Mesendoderm (in vitro differentiated cells): ENCODE results near the gene CRACDL.
"Not testable (repeated sequence)": the region's sequence is repeated elsewhere in the genome, so short reads cannot be mapped to it uniquely, and the experiment has no call there.

Experiments
- DNase-seq: peaks from one replicate; pipeline ENCODE4 v3.0.0; 2013
- H2AK5ac ChIP-seq: 2 replicates; pipeline ENCODE4 v1.6.1; 2013; ENCODE audit warnings: low read length, inconsistent platforms
- H2BK120ac ChIP-seq: 2 replicates; pipeline ENCODE4 v1.6.1; 2013; ENCODE audit warnings: low read depth, mild to moderate bottlenecking, low read length, moderate library complexity, mixed read lengths
- H2BK15ac ChIP-seq: replicated peaks from 2 replicates; pipeline ENCODE4 v1.6.1; 2013; ENCODE audit warnings: low read depth, mild to moderate bottlenecking, moderate library complexity
- H2BK5ac ChIP-seq: 2 replicates; pipeline ENCODE4 v1.6.1; 2013; ENCODE audit warnings: low read length, inconsistent platforms
- H3K18ac ChIP-seq: 2 replicates; pipeline ENCODE4 v1.6.1; 2013; ENCODE audit warnings: mild to moderate bottlenecking, low read length, mixed read lengths
- H3K23ac ChIP-seq: one replicate; pipeline ENCODE4 v1.6.1; 2013; ENCODE audit warnings: low read length
- H3K27ac ChIP-seq: 2 replicates; pipeline ENCODE4 v1.5.1; 2013; ENCODE audit warnings: low read depth, mild to moderate bottlenecking, inconsistent platforms, low read length, moderate library complexity
- H3K27me3 ChIP-seq: 2 replicates; pipeline ENCODE4 v1.6.1; 2013; ENCODE audit warnings: low read length, control low read depth, mild to moderate bottlenecking, inconsistent platforms; ENCODE audit not compliant: insufficient read depth, poor library complexity
- H3K36me3 ChIP-seq: 2 replicates; pipeline ENCODE4 v1.6.1; 2013; ENCODE audit warnings: low read length, inconsistent platforms; ENCODE audit not compliant: control insufficient read depth, insufficient read depth
- H3K4ac ChIP-seq: one replicate; pipeline ENCODE4 v1.6.1; 2013; ENCODE audit warnings: low read depth, mild to moderate bottlenecking, low read length, moderate library complexity
- H3K4me1 ChIP-seq: 2 replicates; pipeline ENCODE4 v1.6.1; 2013; ENCODE audit warnings: low read depth, low read length, inconsistent platforms; ENCODE audit not compliant: control insufficient read depth
- H3K4me2 ChIP-seq: 2 replicates; pipeline ENCODE4 v1.6.1; 2013; ENCODE audit warnings: low read length
- H3K4me3 ChIP-seq: 2 replicates; pipeline ENCODE4 v1.5.1; 2013; ENCODE audit warnings: mild to moderate bottlenecking, low read length
- H3K56ac ChIP-seq: one replicate; pipeline ENCODE4 v1.6.1; 2013; ENCODE audit warnings: low read length
- H3K79me1 ChIP-seq: 2 replicates; pipeline ENCODE4 v1.6.1; 2013; ENCODE audit warnings: low read length, inconsistent platforms
- H3K79me2 ChIP-seq: 2 replicates; pipeline ENCODE4 v1.6.1; 2013; ENCODE audit warnings: mild to moderate bottlenecking, low read length; ENCODE audit not compliant: control insufficient read depth, insufficient read depth
- H3K9ac ChIP-seq: 2 replicates; pipeline ENCODE4 v1.6.1; 2013; ENCODE audit warnings: low read length, inconsistent platforms
- H4K5ac ChIP-seq: one replicate; pipeline ENCODE4 v1.6.1; 2013; ENCODE audit warnings: low read length
- H4K8ac ChIP-seq: one replicate; pipeline ENCODE4 v1.6.1; 2013; ENCODE audit warnings: low read depth, mild to moderate bottlenecking, control low read depth, low read length, moderate library complexity
- WGBS: extraction: QIAGEN DNeasy Blood & Tissue Kit; methylation state at CpG from one replicate; pipeline ENCODE4 v1.1.7; 2013; ENCODE audit warnings: low lambda C conversion rate, missing lambda C conversion rate; ENCODE audit not compliant: insufficient coverage; ENCODE audit errors: extremely low coverage; 5-methylcytosine and 5-hydroxymethylcytosine counted together

Gene CRACDL

GRCh38 chr2:98900721-98901120, 35.3 kb downstream of the CRACDL start:
- Histone ChIP-seq H3K36me3 (no peaks in the 10 kb centered on the region), H3K4me3 (no peak overlapping the region), H2BK5ac (no peak overlapping the region), H3K4me2 (no peak overlapping the region), H3K79me1 (no peaks in the 10 kb centered on the region), H3K4ac (no peak overlapping the region), H3K9ac (no peak overlapping the region), H2BK15ac (no peak overlapping the region), H4K8ac (no peak overlapping the region), H3K27ac (no peak overlapping the region), H3K56ac (no peak overlapping the region), H3K18ac (no peak overlapping the region), H2BK120ac (no peak overlapping the region), H3K23ac (no peak overlapping the region), H2AK5ac (no peak overlapping the region), H3K4me1 (no peaks in the 10 kb centered on the region), H3K27me3 (no peaks in the 10 kb centered on the region), H4K5ac (no peak overlapping the region), H3K79me2 (no peaks in the 10 kb centered on the region)
- no peak for DNase-seq
- WGBS = no CpG with 5 or more reads among the region's 8 CpGs

- H2BK15ac ChIP-seq, H2BK5ac ChIP-seq, H3K4me3 ChIP-seq, H3K9ac ChIP-seq, H3K4me1 ChIP-seq, H3K23ac ChIP-seq, H2BK120ac ChIP-seq, H3K27ac ChIP-seq, H2AK5ac ChIP-seq, H3K79me2 ChIP-seq, H3K36me3 ChIP-seq, H3K79me1 ChIP-seq, H3K4ac ChIP-seq, H4K8ac ChIP-seq, H3K4me2 ChIP-seq, H3K18ac ChIP-seq, DNase-seq, H3K27me3 ChIP-seq, H4K5ac ChIP-seq, H3K56ac ChIP-seq: not testable (repeated sequence)
- no CpG with 5 or more reads among the region's 2 CpGs for WGBS
Observed at GRCh38 chr2:98899703-98900078, 36.3 kb downstream of the CRACDL start.

GRCh38 chr2:98899041-98899702, 36.9 kb downstream of the CRACDL start:
- DNase-seq = no peak
- Histone ChIP-seq H3K27me3 (no peaks in the 10 kb centered on the region), H2AK5ac (no peak overlapping the region), H3K36me3 (no peaks in the 10 kb centered on the region), H2BK15ac (no peak overlapping the region), H3K27ac (no peak overlapping the region), H3K9ac (no peak overlapping the region), H2BK5ac (no peak overlapping the region), H3K23ac (no peak overlapping the region), H3K4me2 (no peak overlapping the region), H2BK120ac (no peak overlapping the region), H3K56ac (no peak overlapping the region), H3K4ac (no peak overlapping the region), H3K4me1 (no peaks in the 10 kb centered on the region), H3K79me1 (no peaks in the 10 kb centered on the region), H3K79me2 (no peaks in the 10 kb centered on the region), H4K5ac (no peak overlapping the region), H3K18ac (no peak overlapping the region), H3K4me3 (no peak overlapping the region), H4K8ac (no peak overlapping the region)
- WGBS = no CpG with 5 or more reads among the region's 5 CpGs

GRCh38 chr2:98898423-98898841, 37.6 kb downstream of the CRACDL start:
- H3K79me2 ChIP-seq = no peaks in the 10 kb centered on the region
- H3K27ac ChIP-seq = no peak overlapping the region
- H2BK120ac ChIP-seq = no peak overlapping the region
- no peaks in the 10 kb centered on the region for H3K79me1 ChIP-seq
- no peaks in the 10 kb centered on the region for H3K4me1 ChIP-seq
- no peak overlapping the region for H2BK5ac ChIP-seq
- no CpG with 5 or more reads among the region's 13 CpGs for WGBS
- H3K27me3 ChIP-seq = no peaks in the 10 kb centered on the region
- no peak overlapping the region for H4K8ac ChIP-seq
- H3K4me3 ChIP-seq = no peak overlapping the region
- no peak overlapping the region for H3K4me2 ChIP-seq
- H2AK5ac ChIP-seq = no peak overlapping the region
- no peaks in the 10 kb centered on the region for H3K36me3 ChIP-seq
- H2BK15ac ChIP-seq = no peak overlapping the region
- H3K23ac ChIP-seq = no peak overlapping the region
- H3K56ac ChIP-seq = no peak overlapping the region
- no peak overlapping the region for H3K9ac ChIP-seq
- no peak for DNase-seq
- H3K4ac ChIP-seq = no peak overlapping the region
- no peak overlapping the region for H4K5ac ChIP-seq
- H3K18ac ChIP-seq = no peak overlapping the region

- WGBS = no CpG with 5 or more reads among the region's 4 CpGs
- Histone ChIP-seq H3K56ac (no peak overlapping the region), H3K27me3 (no peaks in the 10 kb centered on the region), H3K4me1 (no peaks in the 10 kb centered on the region), H4K8ac (no peak overlapping the region), H3K23ac (no peak overlapping the region), H3K4me2 (no peak overlapping the region), H2BK5ac (no peak overlapping the region), H3K79me2 (no peaks in the 10 kb centered on the region), H2BK15ac (no peak overlapping the region), H2BK120ac (no peak overlapping the region), H3K4me3 (no peak overlapping the region), H3K9ac (no peak overlapping the region), H3K18ac (no peak overlapping the region), H3K79me1 (no peaks in the 10 kb centered on the region), H3K4ac (no peak overlapping the region), H3K27ac (no peak overlapping the region), H4K5ac (no peak overlapping the region), H2AK5ac (no peak overlapping the region), H3K36me3 (no peaks in the 10 kb centered on the region)
- DNase-seq = no peak
Observed at GRCh38 chr2:98897746-98898145, 38.3 kb downstream of the CRACDL start.

GRCh38 chr2:98896944-98897343, 39.1 kb downstream of the CRACDL start:
- Histone ChIP-seq H2BK120ac (no peak overlapping the region), H4K8ac (no peak overlapping the region), H2BK15ac (no peak overlapping the region), H3K4me1 (no peaks in the 10 kb centered on the region), H3K27ac (no peak overlapping the region), H3K18ac (no peak overlapping the region), H3K23ac (no peak overlapping the region), H4K5ac (no peak overlapping the region), H3K27me3 (no peaks in the 10 kb centered on the region), H3K56ac (no peak overlapping the region), H3K4me3 (no peak overlapping the region), H3K79me2 (no peaks in the 10 kb centered on the region), H2AK5ac (no peak overlapping the region), H3K9ac (no peak overlapping the region), H3K4ac (no peak overlapping the region), H3K4me2 (no peak overlapping the region), H2BK5ac (no peak overlapping the region), H3K79me1 (no peaks in the 10 kb centered on the region), H3K36me3 (no peaks in the 10 kb centered on the region)
- no peak for DNase-seq
- WGBS = no CpG with 5 or more reads among the region's 9 CpGs
